Mucosa of descending colon (tissue), 3 donors: ENCODE results near the gene TBCK. TPM values are rescaled to one million over a fixed set of nuclear protein-coding genes. Genes with fewer than 3 reads are reported as not detected.

ENCODE experiments used
- ATAC-seq: fragments of 200-7000 bp; cut with Tn5 transposase; one replicate; pipeline ENCODE4 v1.9.1; 2020; ENCODE audit warnings: mild to moderate bottlenecking, moderate library complexity
- DNase-seq, 3 donors: peaks; one replicate each; pipeline ENCODE4 v3.0.0-alpha.2; 2020
- H3K36me3 ChIP-seq: fragments of 200-600 bp; one replicate; pipeline ENCODE4 v1.8.0; 2021; ENCODE audit warnings: low read depth, mild to moderate bottlenecking
- H3K4me1 ChIP-seq: fragments of 200-600 bp; one replicate; pipeline ENCODE4 v1.8.0; 2021; ENCODE audit warnings: low read depth, mild to moderate bottlenecking
- H3K4me3 ChIP-seq: fragments of 200-600 bp; one replicate; pipeline ENCODE4 v1.8.0; 2021; ENCODE audit warnings: mild to moderate bottlenecking
- H3K9me3 ChIP-seq: fragments of 200-600 bp; one replicate; pipeline ENCODE4 v1.8.0; 2021; ENCODE audit warnings: mild to moderate bottlenecking
- CTCF ChIP-seq: fragments of 200-600 bp; IDR thresholded peaks from one replicate; pipeline ENCODE4 v1.8.0; 2022; ENCODE audit warnings: antibody characterized with exemption, mild to moderate bottlenecking
- intact Hi-C, 2 donors: fragments of 100-400 bp; cut with DNase I in 1 of 2; cut with micrococcal nuclease in 1 of 2; formaldehyde crosslinking; loops; one replicate each; pipeline versions ENCODE4 v1.11.0 to v1.11.1; 2022; cut with DNase I, micrococcal nuclease
- total RNA-seq, 3 donors: library from RNA; stranded (reverse); fragmentation: NEBNext Ultra II Directional in 2 of 3; extraction: Animal tissue kit (Norgen Biotek cat#: 25700) in 2 of 3; gene quantifications; one replicate each; pipeline versions ENCODE4 v1.2.1 to v1.2.4, GENCODE V29; 2021 to 2023
- donor health status: DM: no; HTN: no; CAD: no; lungs with moderate emphysema.
- donor health status: DM: no; HTN: no; CAD: no.
- donor health status: DM: no; HTN: yes; CAD: no.

Gene TBCK
- total RNA-seq, 3 donors from 2014 or later: 23.1 to 42.5 (median 38.3) TPM

DNA sequence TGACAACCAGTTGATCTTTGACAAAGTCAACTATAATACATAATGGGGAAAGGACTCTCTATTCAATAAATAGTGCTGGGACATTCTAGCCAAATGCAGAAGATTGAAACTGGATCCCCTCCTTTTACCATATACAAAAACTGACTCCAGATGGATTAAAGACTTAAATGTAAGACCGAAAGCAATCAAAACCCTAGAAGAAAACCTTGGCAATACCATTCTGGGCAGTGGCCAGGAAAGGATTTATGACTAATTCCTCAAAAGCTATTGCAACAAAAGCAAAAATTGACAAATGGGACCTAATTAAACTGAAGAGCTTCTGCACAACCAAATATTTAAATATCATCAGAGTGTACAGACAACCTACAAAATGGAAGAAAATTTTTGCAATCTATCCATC lies 235.6 kb downstream of the TBCK start:
- no peak for DNase-seq
- no peak for TF ChIP-seq CTCF
- no peak for ATAC-seq
- Histone ChIP-seq H3K36me3 (no peaks in the 10 kb centered on the region), H3K4me1 (no peaks in the 10 kb centered on the region), H3K9me3 (peaks cover 19% of the 10 kb centered on the region), H3K4me3 (no peak overlapping the region)
- intact Hi-C loops: no loop called here

- no peak for DNase-seq
- intact Hi-C loops: no loop called here
- ATAC-seq: no peak
- no peak overlapping the region for H3K4me3 ChIP-seq
- H3K4me1 ChIP-seq: no peaks in the 10 kb centered on the region
- H3K36me3 ChIP-seq: no peaks in the 10 kb centered on the region
- no peak for TF ChIP-seq CTCF
- peaks cover 19% of the 10 kb centered on the region for H3K9me3 ChIP-seq
Observed at GRCh38 chr4:106079616-106080015, 236.4 kb downstream of the TBCK start.

GRCh38 chr4:106065018-106065417 lies 251.0 kb downstream of the TBCK start:
- Histone ChIP-seq H3K9me3 (peaks cover under 1% of the 10 kb centered on the region), H3K4me1 (no peaks in the 10 kb centered on the region), H3K36me3 (no peaks in the 10 kb centered on the region), H3K4me3 (no peak overlapping the region)
- no peak for TF ChIP-seq CTCF
- ATAC-seq (peak; percentile 46), DNase-seq (no peak)
- intact Hi-C loops: no loop called here

DNA sequence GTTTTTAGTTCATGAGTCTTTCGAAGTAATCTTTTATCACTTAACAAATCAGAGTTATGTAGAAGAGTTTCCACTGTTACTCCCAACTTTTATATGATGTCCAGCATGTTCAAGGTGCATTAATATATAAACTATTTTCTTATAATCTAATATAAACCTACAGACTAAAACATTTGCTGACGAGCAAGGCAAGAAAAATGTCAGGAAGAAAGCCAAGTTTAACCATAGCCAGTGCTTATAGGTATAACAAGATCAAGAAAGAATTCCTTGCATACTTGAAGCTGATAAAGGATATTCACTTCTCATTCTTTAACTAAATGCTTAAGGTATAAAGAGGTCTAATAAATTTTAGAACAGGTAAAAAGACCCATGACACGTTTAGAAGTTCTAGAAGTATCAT lies 253.0 kb downstream of the TBCK start:
- no peak for ATAC-seq
- no peaks in the 10 kb centered on the region for H3K4me1 ChIP-seq
- H3K36me3 ChIP-seq: no peaks in the 10 kb centered on the region
- intact Hi-C loops: no loop called here
- DNase-seq: no peak
- no peak overlapping the region for H3K4me3 ChIP-seq
- no peaks in the 10 kb centered on the region for H3K9me3 ChIP-seq
- no peak for TF ChIP-seq CTCF

DNA sequence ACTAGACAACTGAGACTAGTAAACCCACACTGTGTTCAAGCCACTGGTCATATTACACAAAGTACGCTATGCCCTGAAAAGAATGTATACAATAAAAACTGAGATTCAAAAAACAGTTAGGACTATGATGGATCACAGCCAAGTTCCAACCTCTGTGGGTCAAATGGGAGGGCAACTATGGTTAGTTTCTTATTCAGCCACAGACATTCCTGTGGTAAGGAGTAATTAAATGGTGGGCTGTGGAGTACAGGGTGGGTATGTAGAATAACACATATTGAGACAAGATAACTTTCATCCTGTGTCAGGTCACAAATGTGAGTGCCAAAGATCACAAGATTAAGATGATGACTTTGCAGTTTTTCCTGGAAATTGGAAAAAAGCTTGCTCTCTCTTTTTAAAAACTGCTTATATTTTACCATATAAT lies 253.5 kb downstream of the TBCK start:
- intact Hi-C loops: no loop called here
- DNase-seq: no peak

More for the DNA sequence above, 253.5 kb downstream of the TBCK start:
- Histone ChIP-seq H3K4me1 (no peaks in the 10 kb centered on the region), H3K36me3 (no peaks in the 10 kb centered on the region), H3K9me3 (no peaks in the 10 kb centered on the region), H3K4me3 (no peak overlapping the region)
- no peak for TF ChIP-seq CTCF
- no peak for ATAC-seq
